PC-9 (cell line): ENCODE data around the gene IGFLR1. TPM values are rescaled to one million over a fixed set of nuclear protein-coding genes. Genes with fewer than 3 reads are reported as not detected.

Source experiments
- BruUV-seq: library from RNA; stranded (reverse); fragments of 400-500 nt; replicated peaks from 2 replicates; lab custom pipeline; 2021; lab: Mats Ljungman, UMichigan
- CTCF ChIA-PET: fragments of 300-600 bp; sonication (Branson Sonifier 250); formaldehyde crosslinking; loops from one replicate; lab custom pipeline; 2022; ENCODE audit warnings: antibody characterized with exemption; lab: Charles Lee
- POLR2A ChIA-PET: fragments of 300-600 bp; sonication (Branson Sonifier 250); formaldehyde crosslinking; loops from one replicate; lab custom pipeline; 2022; ENCODE audit warnings: antibody characterized with exemption; ENCODE audit not compliant: unreplicated experiment; lab: Charles Lee
- DNase-seq, 2 experiments: peaks; one replicate each; pipeline versions ENCODE4 v3.0.0 to v3.0.0-alpha.2; 2015 to 2022; ENCODE audit warnings: mixed read lengths in 1 of 2
- H2AFZ ChIP-seq: fragments of 200-600 bp; sonication (generic); 2 replicates; pipeline ENCODE4 v1.8.1; 2017; ENCODE audit warnings: antibody characterized with exemption
- H3F3A ChIP-seq: fragments of 200-600 bp; sonication (generic); 2 replicates; pipeline ENCODE4 v1.8.1; 2017; ENCODE audit warnings: antibody characterized with exemption, mild to moderate bottlenecking, low read depth; ENCODE audit not compliant: insufficient read depth
- H3K27ac ChIP-seq: fragments of 200-600 bp; sonication (generic); 2 replicates; pipeline ENCODE4 v1.6.1; 2016; ENCODE audit warnings: mixed run types
- H3K27me3 ChIP-seq: fragments of 200-600 bp; sonication (generic); 2 replicates; pipeline ENCODE4 v1.6.1; 2016; ENCODE audit warnings: low read depth, mixed run types; ENCODE audit not compliant: insufficient read depth
- H3K36me3 ChIP-seq: fragments of 200-600 bp; sonication (generic); 2 replicates; pipeline ENCODE4 v1.6.1; 2016; ENCODE audit warnings: low read depth, mixed run types
- H3K4me1 ChIP-seq: fragments of 200-600 bp; sonication (generic); replicated peaks from 2 replicates; pipeline ENCODE4 v1.6.1; 2016; ENCODE audit warnings: mixed run types; ENCODE audit not compliant: insufficient read depth
- H3K4me2 ChIP-seq: fragments of 200-600 bp; sonication (generic); 2 replicates; pipeline ENCODE4 v1.6.1; 2017; ENCODE audit warnings: mixed run types
- H3K4me3 ChIP-seq: fragments of 200-600 bp; sonication (generic); 2 replicates; pipeline ENCODE4 v1.6.1; 2016; ENCODE audit warnings: mixed run types
- H3K79me2 ChIP-seq: fragments of 200-600 bp; sonication (generic); 2 replicates; pipeline ENCODE4 v1.6.1; 2017; ENCODE audit warnings: low read depth, mixed run types
- H3K9me2 ChIP-seq: fragments of 200-600 bp; sonication (generic); 2 replicates; pipeline ENCODE4 v1.8.1; 2017; ENCODE audit warnings: mild to moderate bottlenecking; ENCODE audit not compliant: insufficient read depth
- H3K9me3 ChIP-seq: fragments of 200-600 bp; sonication (generic); 2 replicates; pipeline ENCODE4 v1.8.1; 2016; ENCODE audit warnings: low read depth; ENCODE audit not compliant: insufficient read depth
- H4K20me1 ChIP-seq: fragments of 200-600 bp; sonication (generic); 2 replicates; pipeline ENCODE4 v1.8.1; 2017; ENCODE audit not compliant: insufficient read depth
- CTCF ChIP-seq: fragments of 200-600 bp; sonication (generic); conservative IDR thresholded peaks from 2 replicates; pipeline ENCODE4 v1.6.1; 2017; ENCODE audit warnings: mixed run types, antibody characterized with exemption, mild to moderate bottlenecking, moderate library complexity
- EZH2 ChIP-seq: fragments of 200-600 bp; sonication (generic); IDR thresholded peaks from 2 replicates; pipeline ENCODE4 v1.8.0; 2017; ENCODE audit warnings: antibody characterized with exemption, low read depth
- intact Hi-C: fragments of 100-400 bp; cut with micrococcal nuclease; formaldehyde crosslinking; loops from one replicate; pipeline ENCODE4 v1.10.0; 2022; ENCODE audit not compliant: unreplicated experiment
- total RNA-seq: library from RNA; stranded (reverse); gene quantifications from 2 replicates; pipeline ENCODE4 v1.2.3, GENCODE V29; 2021

The IGFLR1 gene
- total RNA-seq, 1 experiment from 2014 or later: 9.7 TPM

GRCh38 chr19:35768082-35768421 lies 25.8 kb upstream of the IGFLR1 start:
- Histone ChIP-seq H3K27ac (no peak overlapping the region), H3K4me3 (no peak overlapping the region), H3F3A (peaks cover 17% of the 10 kb centered on the region; the same call in 1 of the 2 replicates), H3K27me3 (no peaks in the 10 kb centered on the region), H3K9me3 (no peaks in the 10 kb centered on the region), H3K79me2 (no peaks in the 10 kb centered on the region), H3K4me2 (no peak overlapping the region), H2AFZ (no peak overlapping the region), H3K36me3 (no peaks in the 10 kb centered on the region), H3K9me2 (no peaks in the 10 kb centered on the region), H3K4me1 (no peaks in the 10 kb centered on the region), H4K20me1 (no peaks in the 10 kb centered on the region; the same call in 1 of the 2 replicates)
- no TSS peak for BruUV-seq
- ChIA-PET CTCF (no interaction called here), POLR2A (no interaction called here)
- intact Hi-C loops: no loop called here
- DNase-seq: no peak
- TF ChIP-seq CTCF: no peak
- no peak for TF ChIP-seq EZH2

- DNase-seq: no peak
- POLR2A ChIA-PET: interaction anchor here (0.5 kb wide), 1 partner anchor 119 kb away, joined by 7 read pairs; the partner anchor contains the start of gene COX6B1
- TF ChIP-seq EZH2 (no peak), CTCF (no peak)
- no peak overlapping the region for H3K27ac ChIP-seq
- no peak overlapping the region for H2AFZ ChIP-seq
- H3K4me1 ChIP-seq: no peaks in the 10 kb centered on the region
- CTCF ChIA-PET: no interaction called here
- H3F3A ChIP-seq: peaks cover 16% of the 10 kb centered on the region; the same call in 1 of the 2 replicates
- no TSS peak for BruUV-seq
- H3K9me3 ChIP-seq: no peaks in the 10 kb centered on the region
- H3K4me3 ChIP-seq: no peak overlapping the region
- intact Hi-C loops: no loop called here
- no peaks in the 10 kb centered on the region for H3K27me3 ChIP-seq
- no peaks in the 10 kb centered on the region for H3K36me3 ChIP-seq
- H3K4me2 ChIP-seq: no peak overlapping the region
- H4K20me1 ChIP-seq: no peaks in the 10 kb centered on the region; the same call in 1 of the 2 replicates
- no peaks in the 10 kb centered on the region for H3K79me2 ChIP-seq
- H3K9me2 ChIP-seq: no peaks in the 10 kb centered on the region
Measured at GRCh38 chr19:35767288-35768081, 25.2 kb upstream of the IGFLR1 start.

GRCh38 chr19:35766571-35767104 lies 24.4 kb upstream of the IGFLR1 start:
- Histone ChIP-seq H3K36me3 (no peaks in the 10 kb centered on the region), H3K9me2 (no peaks in the 10 kb centered on the region), H3F3A (peaks cover 11% of the 10 kb centered on the region; the same call in 1 of the 2 replicates), H3K27ac (no peak overlapping the region), H3K4me2 (no peak overlapping the region), H3K27me3 (no peaks in the 10 kb centered on the region), H3K79me2 (no peaks in the 10 kb centered on the region), H3K4me1 (no peaks in the 10 kb centered on the region), H4K20me1 (no peaks in the 10 kb centered on the region; the same call in 1 of the 2 replicates), H3K4me3 (no peak overlapping the region), H3K9me3 (no peaks in the 10 kb centered on the region), H2AFZ (no peak overlapping the region)
- CTCF ChIA-PET: no interaction called here
- TF ChIP-seq CTCF (no peak), EZH2 (no peak)
- POLR2A ChIA-PET: no interaction called here
- DNase-seq: no peak
- intact Hi-C loops: no loop called here
- no TSS peak for BruUV-seq
